GM18861 (cell line): ENCODE measurements around the gene GATC.
"Not testable (repeated sequence)": the region's sequence is repeated elsewhere in the genome, so short reads cannot be mapped to it uniquely, and the experiment has no call there.

Experiments used
- ATAC-seq: cut with Tn5 transposase; IDR thresholded peaks from one replicate; pipeline ENCODE4 v1.9.1; 2021; ENCODE audit not compliant: unreplicated experiment

Gene GATC

GRCh38 chr12:120437735-120438494 lies 8.3 kb upstream of the GATC start, which contains the start of gene COX6A1:
Gene COX6A1 (plus strand): TSS chr12:120438113. CDS start chr12:120438127, 14 bp downstream.
- peak; percentile 96 for ATAC-seq

- peak; percentile 6 for ATAC-seq
Observed at GRCh38 chr12:120438495-120439198, 7.6 kb upstream of the GATC start.

GRCh38 chr12:120439646-120440247 lies 6.5 kb upstream of the GATC start:
- ATAC-seq = no peak

- ATAC-seq = no peak
Observed at GRCh38 chr12:120444676-120445075, 1.6 kb upstream of the GATC start.

GRCh38 chr12:120446844-120447178 lies 567 bp downstream of the GATC start:
- ATAC-seq = not testable (repeated sequence)

GRCh38 chr12:120447992-120448391 lies 1.7 kb downstream of the GATC start:
- ATAC-seq = no peak

- not testable (repeated sequence) for ATAC-seq
Observed at GRCh38 chr12:120452524-120452923, 6.3 kb downstream of the GATC start.

GRCh38 chr12:120453060-120453750 lies 7.0 kb downstream of the GATC start:
- ATAC-seq = no peak

GRCh38 chr12:120453977-120454376 lies 7.7 kb downstream of the GATC start:
- ATAC-seq = no peak

- ATAC-seq = no peak
Observed at GRCh38 chr12:120455302-120455701, 9.1 kb downstream of the GATC start.

GRCh38 chr12:120457133-120457532 lies 10.9 kb downstream of the GATC start:
- no peak for ATAC-seq

GRCh38 chr12:120460157-120460556 lies 13.9 kb downstream of the GATC start:
- ATAC-seq = no peak

- no peak for ATAC-seq
Observed at GRCh38 chr12:120462099-120462640, 15.9 kb downstream of the GATC start.

GRCh38 chr12:120463712-120464111 lies 17.5 kb downstream of the GATC start:
- ATAC-seq = no peak

GRCh38 chr12:120465756-120466155 lies 19.5 kb downstream of the GATC start:
- ATAC-seq = no peak

GRCh38 chr12:120466560-120467315 lies 20.5 kb downstream of the GATC start:
- no peak for ATAC-seq

GRCh38 chr12:120467439-120467838 lies 21.2 kb downstream of the GATC start:
- no peak for ATAC-seq

GRCh38 chr12:120468325-120468820 lies 22.1 kb downstream of the GATC start:
- ATAC-seq = no peak

- ATAC-seq = no peak
Observed at GRCh38 chr12:120468821-120469449, 22.7 kb downstream of the GATC start.
